Fibroblast of skin of scalp (primary cell): ENCODE measurements around the gene TOMM40L.
"Not testable (repeated sequence)": the region's sequence is repeated elsewhere in the genome, so short reads cannot be mapped to it uniquely, and the experiment has no call there.

Experiments used
- DNase-seq: peaks from one replicate; pipeline ENCODE4 v3.0.0-alpha.2; 2013

The TOMM40L gene

DNA sequence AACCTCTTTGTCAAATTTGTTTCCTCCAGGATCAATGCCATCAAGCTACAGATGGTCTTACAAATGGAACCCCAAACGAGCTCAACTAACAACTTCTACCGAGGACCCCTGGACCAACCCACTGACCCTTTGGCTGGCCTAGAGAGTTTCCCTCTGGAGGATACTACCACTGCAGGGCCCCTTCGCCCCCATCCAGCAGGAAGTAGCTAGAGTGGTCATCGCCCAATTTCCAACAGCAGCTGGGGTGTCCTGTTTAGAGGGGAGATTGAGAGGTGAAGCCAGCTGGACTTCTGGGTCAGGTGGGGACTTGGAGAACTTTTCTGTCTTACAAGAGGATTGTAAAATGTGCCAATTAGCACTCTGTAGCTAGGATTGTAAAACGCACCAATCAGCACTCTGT, 31.2 kb downstream of the TOMM40L start:
- not testable (repeated sequence) for DNase-seq

DNA sequence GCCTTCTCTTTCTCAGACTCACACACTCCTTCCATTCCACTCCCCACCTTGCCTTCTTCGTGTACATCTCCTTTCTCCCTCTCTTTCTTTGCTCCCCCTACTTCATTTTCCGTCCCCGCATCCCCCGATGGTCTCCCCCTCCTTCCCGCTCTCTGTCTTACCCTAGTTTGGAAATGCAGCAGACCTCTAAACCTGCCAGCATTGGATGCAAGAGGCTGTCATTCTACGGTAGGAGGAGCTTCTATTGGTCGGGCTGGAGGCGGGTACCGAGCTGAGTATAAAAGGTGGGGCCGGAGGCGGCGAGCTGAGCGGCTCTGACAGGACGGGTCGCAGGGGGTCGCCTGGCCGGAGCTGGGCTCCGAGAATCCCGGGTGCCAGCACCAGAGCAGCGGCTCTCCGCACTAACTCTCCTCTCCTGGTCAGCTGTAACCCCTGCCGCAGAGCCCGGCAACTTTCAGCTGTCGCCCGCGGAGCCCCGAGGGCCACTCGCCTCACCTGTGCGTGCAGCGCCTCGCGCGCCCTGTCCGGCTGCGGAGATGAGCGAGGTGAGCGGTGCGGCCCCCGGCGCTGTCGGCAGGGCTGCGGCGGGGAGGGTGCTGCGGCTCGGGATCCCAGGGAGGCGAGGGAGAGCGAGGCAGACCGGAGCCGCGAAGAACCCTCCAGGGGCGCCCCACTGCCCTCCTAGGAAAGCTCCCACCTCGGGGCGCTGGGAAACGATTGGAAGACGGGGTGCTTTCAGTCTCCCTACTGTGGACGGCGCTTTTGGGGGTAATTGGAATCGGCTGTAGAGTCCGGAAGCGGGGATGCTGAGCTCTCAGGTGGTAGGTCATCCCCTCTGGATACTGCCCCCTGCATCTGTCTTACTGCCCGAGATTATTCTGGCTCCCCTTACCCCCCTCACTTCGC, 32.8 kb downstream of the TOMM40L start, which contains the start of gene PCP4L1:
PCP4L1 (plus strand) TSS at position 307 of the 906 bp plus-strand sequence; CDS start at position 537, 230 bp downstream.
- DNase-seq = peak; percentile 58

DNA sequence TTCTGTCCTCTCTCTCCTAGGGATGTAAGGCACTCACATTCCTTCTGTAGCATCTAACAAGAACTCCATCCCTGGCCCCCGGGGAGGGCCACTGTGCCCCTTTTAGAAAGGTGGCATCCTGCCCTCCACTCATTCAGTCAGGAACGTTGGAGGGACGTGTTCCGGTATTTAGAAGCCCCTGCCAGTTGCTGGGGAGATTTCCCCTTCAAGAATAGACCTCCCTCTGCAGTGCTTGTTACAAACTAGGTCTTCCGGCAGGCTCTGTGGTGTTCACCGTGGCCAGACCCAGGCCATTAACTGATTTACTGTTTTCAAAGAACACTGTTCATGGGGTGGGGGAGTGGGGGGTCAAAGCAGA, 33.5 kb downstream of the TOMM40L start:
- DNase-seq = no peak

DNA sequence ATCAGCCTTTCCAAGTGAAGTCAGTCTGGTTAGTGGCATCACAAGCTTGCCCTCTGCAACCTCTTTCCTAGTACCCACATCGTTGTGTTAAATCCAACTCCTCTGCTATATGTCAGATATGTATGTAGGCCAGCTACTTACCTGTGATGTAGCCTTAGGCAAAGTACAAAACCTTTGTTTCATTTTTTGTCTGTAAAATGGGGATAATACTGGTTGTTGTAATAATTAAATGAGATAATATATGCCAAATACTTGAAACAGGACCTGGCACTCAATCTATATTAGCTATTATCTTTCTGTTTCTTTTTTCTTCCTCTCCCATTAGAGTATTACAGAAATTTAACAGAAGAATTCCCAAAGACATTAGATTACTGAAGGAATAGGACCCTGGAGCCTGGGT, 33.9 kb downstream of the TOMM40L start:
- no peak for DNase-seq

DNA sequence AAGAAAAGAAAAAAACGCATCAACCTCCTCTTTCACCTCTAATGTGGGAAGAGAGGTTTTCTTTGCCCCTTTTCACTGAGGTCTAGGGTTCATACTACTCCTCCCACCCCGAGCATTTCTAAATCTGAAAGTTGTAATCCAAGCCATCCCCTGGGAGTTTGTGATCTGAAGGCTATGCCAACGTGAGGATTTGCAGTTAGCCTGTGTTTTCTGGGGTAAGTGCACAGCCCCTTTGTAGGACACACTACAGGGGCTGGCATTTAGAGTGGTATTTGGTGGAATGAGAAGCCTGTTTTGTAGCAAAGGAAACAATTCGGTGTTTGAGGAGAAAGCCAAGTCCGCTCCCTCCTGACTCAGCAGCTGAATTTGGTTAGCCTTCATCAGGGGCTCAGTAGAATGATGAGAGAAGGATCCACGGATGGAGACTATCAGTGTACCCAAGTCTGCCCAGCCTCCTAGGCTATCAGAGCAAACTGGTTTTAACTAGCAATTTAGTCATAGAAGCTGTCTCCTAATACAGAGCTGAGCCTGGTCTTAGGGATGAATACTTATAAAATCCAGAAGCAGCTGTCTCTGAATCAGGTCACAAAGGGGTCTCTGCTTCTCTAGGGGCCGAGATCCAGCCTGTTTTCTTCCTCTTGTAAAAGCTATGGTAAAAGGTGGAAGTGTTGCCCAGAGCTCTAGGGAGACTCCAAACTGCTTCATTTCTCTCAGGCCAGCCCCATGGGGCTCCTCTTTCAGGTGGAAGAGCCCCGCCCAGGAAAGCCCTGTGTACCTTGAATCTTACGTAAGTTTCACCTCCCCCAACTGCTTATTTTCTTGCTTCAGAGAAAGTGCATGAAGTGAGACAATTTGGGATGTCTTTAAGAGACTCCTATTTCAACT, 34.8 kb downstream of the TOMM40L start:
- no peak for DNase-seq

DNA sequence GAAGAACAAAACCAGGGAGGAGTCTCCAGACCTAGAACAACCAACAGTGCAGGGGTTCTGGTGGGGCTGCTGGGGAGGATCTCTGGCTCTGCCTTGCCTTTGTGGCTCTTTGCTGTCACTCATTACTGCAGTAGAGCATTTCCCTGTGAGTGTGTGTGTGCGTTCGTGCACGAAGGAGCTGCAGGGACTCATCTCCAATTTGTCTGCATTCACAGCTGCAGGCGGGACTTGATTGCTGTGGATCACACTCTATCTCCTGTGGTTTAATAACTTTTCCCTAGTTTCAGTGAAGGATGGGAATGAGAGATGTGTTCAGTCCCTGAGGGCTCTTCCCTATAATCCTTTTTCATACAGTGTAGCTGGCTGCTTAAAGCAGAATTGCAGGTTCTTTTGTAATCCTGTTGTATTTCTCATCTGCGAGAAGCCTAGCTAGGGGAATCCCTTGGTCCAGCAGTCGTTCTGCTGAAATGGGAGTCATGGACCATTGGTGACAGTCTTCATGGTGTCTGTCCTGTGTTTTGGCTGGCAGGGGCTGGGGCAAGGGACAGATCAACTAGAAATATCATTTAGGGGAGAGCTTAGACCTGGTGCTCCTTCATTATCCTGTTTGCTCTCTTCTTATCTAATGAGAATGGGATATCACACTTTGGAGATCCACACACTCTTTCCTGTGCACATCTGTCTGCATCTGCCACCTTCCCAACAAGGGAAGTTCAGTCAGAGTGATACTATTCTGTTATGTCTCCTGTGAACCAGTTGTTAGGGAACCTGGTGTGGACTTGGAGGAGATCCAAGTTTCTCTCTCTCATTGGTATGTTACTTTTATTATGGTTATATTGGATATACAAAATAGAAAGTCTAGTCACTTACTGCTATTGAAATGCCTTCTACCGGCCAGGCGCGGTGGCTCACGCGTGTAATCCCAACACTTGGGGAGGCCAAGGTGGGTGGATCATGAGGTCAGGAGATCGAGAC, 35.7 kb downstream of the TOMM40L start:
- no peak for DNase-seq

DNA sequence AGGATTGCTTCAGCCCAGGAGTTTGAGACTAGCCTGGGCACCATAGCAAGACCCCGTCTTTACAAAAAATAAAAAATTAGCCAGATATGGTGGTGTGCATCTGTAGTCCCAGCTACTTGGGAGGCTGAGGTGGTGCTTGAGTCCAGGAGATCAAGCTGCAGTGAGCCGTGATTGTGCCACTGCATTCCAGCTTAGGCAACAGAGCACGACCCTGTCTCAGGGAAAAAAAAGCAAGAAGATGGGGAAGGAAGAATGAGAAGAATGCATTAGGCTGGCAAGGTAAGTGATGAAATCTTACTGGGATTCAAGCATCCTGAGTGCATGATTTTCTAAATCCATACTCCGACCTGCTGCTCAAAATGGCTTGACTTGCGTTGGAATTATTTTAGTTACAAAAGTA, 39.4 kb downstream of the TOMM40L start:
- no peak for DNase-seq

DNA sequence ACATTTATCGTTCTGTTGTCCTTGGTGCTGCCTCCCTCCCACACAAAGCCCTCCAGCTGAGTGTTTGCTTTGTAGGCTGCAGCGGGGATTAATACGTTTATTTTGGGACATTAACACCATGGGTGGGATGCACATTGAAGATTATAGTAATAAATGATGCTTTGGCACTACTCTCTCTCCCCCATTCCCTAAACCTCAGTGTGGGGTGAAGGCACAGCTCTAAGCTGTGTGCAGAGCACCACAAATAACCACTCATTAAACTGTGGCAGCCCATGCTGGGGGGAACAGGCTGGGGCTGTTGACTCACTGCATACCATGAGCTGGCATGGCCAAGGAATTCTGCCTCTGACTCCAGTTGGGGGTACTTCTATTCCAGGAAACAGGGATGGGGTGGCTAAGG, 40.3 kb downstream of the TOMM40L start:
- peak; percentile 10 for DNase-seq

DNA sequence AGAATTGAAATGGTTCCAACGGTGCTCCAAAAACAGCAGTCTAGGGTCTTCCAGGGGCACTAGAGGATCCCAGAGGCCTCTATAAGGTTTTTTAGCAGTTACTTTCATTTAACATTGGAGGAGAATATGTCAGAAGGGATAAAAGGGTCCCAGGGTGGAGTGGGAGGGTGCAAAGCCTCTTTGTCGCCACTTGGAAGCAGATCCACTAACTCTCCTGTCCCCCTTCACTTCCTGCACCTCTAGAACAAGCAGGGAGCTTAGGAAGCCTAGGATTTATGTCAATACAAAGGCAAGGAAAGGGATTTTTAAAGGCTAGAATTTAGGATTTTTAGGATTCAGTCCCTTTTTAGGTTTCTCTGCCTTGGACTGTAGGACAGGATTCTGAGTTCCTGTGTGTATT, 41.0 kb downstream of the TOMM40L start:
- no peak for DNase-seq

DNA sequence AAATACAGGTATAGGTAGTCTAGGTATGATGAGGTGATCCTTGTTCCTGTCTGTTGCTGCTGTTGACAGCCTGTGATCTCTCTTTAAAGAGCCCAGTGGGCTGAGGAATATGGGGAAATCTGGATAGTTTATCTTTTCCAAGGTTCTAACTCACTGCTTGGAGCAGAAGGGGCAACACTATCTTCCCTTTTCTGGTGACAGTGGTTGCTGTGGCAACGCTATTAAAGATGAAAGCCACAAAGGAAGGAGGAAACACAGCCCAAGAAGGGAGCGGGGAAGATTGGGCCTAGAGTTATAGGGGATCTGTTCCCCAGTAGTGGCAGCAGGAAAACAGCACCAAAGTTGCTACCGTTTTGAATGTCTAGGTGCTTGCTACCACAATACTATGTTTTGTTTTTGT, 41.5 kb downstream of the TOMM40L start:
- no peak for DNase-seq

DNA sequence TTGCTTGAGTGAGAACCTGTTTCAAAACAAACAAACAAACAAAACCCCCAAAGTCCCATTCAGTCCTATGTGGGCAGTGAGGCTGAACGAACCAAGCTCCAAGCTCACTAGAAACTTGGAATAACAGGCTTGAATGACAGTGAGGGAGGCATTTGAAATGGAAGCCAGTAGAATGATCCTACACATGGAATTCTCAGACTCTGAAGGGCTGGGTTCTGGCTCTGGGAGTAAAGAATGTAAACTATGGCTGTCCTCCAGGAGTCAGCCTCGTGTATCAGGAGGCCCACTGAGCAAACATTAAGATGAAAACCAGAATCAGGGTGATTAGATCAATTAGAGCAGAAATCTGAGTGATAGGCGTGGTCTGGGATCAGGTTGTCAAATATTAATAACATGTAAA, 47.5 kb downstream of the TOMM40L start:
- no peak for DNase-seq

DNA sequence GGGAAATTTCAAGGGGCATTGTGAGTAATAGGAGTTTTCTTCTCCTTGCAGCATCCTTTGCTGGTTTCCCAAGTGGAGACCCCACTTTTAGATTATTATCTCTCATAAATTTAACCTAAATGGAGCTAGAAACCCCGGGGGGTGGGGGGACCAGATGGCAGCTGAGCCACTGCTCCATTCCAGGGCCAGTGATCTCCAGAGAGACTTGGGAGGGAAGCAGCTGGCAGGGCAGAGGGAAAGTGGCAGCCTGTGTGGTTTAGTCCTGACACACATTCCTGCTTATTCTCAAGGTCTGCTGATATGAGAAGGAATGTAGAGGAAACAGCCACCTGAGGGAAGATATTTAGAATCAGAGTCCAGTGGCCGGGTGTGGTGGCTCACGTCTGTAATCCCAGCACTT, 49.0 kb downstream of the TOMM40L start:
- DNase-seq = no peak
